Activated T-cell treated with anti-CD3 and anti-CD28 coated beads, Interleukin-2, amount 50 U/mL, for 24 hours (primary cell): ENCODE measurements around the gene RSPH1.

Experiments used
- DNase-seq: peaks from one replicate; pipeline ENCODE4 v3.0.0-alpha.2; 2020
- H3K27ac Mint-ChIP-seq: 2 replicates; pipeline ENCODE4 v1.8.0; 2020; ENCODE audit warnings: mild to moderate bottlenecking, mixed read lengths
- H3K27me3 Mint-ChIP-seq: 2 replicates; pipeline ENCODE4 v1.8.0; 2020; ENCODE audit warnings: mixed read lengths
- H3K36me3 Mint-ChIP-seq: 2 replicates; pipeline ENCODE4 v1.8.0; 2020; ENCODE audit warnings: low read depth, mixed read lengths
- H3K4me1 Mint-ChIP-seq: 2 replicates; pipeline ENCODE4 v1.8.0; 2020; ENCODE audit warnings: low read depth, mixed read lengths
- H3K4me3 Mint-ChIP-seq: 2 replicates; pipeline ENCODE4 v1.8.0; 2020; ENCODE audit warnings: mild to moderate bottlenecking, moderate library complexity, mixed read lengths
- H3K9me3 Mint-ChIP-seq: 2 replicates; pipeline ENCODE4 v1.8.0; 2020; ENCODE audit warnings: mixed read lengths

Gene RSPH1

GRCh38 chr21:42524341-42525028 is 28.5 kb upstream of the RSPH1 start:
- Mint-ChIP-seq H3K27me3 (no peaks in the 10 kb centered on the region), H3K4me3 (peak overlapping the region; percentile 7), H3K4me1 (peaks cover 55% of the 10 kb centered on the region), H3K27ac (peak overlapping the region; percentile 41), H3K36me3 (peaks cover 76% of the 10 kb centered on the region), H3K9me3 (no peaks in the 10 kb centered on the region)
- DNase-seq: no peak

GRCh38 chr21:42523941-42524340 is 27.9 kb upstream of the RSPH1 start:
- Mint-ChIP-seq H3K9me3 (no peaks in the 10 kb centered on the region), H3K4me1 (peaks cover 55% of the 10 kb centered on the region), H3K27ac (peak overlapping the region; percentile 2)

GRCh38 chr21:42523211-42523610 is 27.2 kb upstream of the RSPH1 start:
- H3K9me3 Mint-ChIP-seq: no peaks in the 10 kb centered on the region
- peaks cover 49% of the 10 kb centered on the region for H3K4me1 Mint-ChIP-seq
- no peaks in the 10 kb centered on the region for H3K27me3 Mint-ChIP-seq
- DNase-seq: no peak
- peaks cover 87% of the 10 kb centered on the region for H3K36me3 Mint-ChIP-seq
- no peak overlapping the region for H3K4me3 Mint-ChIP-seq
- H3K27ac Mint-ChIP-seq: no peak overlapping the region

More at GRCh38 chr21:42523941-42524340, 27.9 kb upstream of the RSPH1 start:
- no peak overlapping the region for H3K4me3 Mint-ChIP-seq
- H3K27me3 Mint-ChIP-seq: no peaks in the 10 kb centered on the region
- peaks cover 79% of the 10 kb centered on the region for H3K36me3 Mint-ChIP-seq
- no peak for DNase-seq

- H3K36me3 Mint-ChIP-seq: peaks cover 90% of the 10 kb centered on the region
- no peak overlapping the region for H3K4me3 Mint-ChIP-seq
- H3K27me3 Mint-ChIP-seq: no peaks in the 10 kb centered on the region
- H3K4me1 Mint-ChIP-seq: peaks cover 46% of the 10 kb centered on the region
- no peaks in the 10 kb centered on the region for H3K9me3 Mint-ChIP-seq
- DNase-seq: no peak
- no peak overlapping the region for H3K27ac Mint-ChIP-seq
These were observed 26.7 kb upstream of the RSPH1 start for GRCh38 chr21:42522771-42523170.

- Mint-ChIP-seq H3K4me1 (peaks cover 44% of the 10 kb centered on the region), H3K4me3 (no peak overlapping the region), H3K9me3 (no peaks in the 10 kb centered on the region), H3K27me3 (no peaks in the 10 kb centered on the region), H3K27ac (no peak overlapping the region), H3K36me3 (peaks cover 91% of the 10 kb centered on the region)
- DNase-seq: no peak
These were observed 26.2 kb upstream of the RSPH1 start for GRCh38 chr21:42522271-42522670.

GRCh38 chr21:42521805-42522204 is 25.8 kb upstream of the RSPH1 start:
- peaks cover 92% of the 10 kb centered on the region for H3K36me3 Mint-ChIP-seq
- H3K27ac Mint-ChIP-seq: no peak overlapping the region
- peaks cover 44% of the 10 kb centered on the region for H3K4me1 Mint-ChIP-seq

GRCh38 chr21:42521384-42521783 is 25.4 kb upstream of the RSPH1 start:
- DNase-seq: no peak
- no peaks in the 10 kb centered on the region for H3K9me3 Mint-ChIP-seq
- no peak overlapping the region for H3K27ac Mint-ChIP-seq
- H3K4me1 Mint-ChIP-seq: peaks cover 44% of the 10 kb centered on the region
- H3K4me3 Mint-ChIP-seq: no peak overlapping the region
- peaks cover 92% of the 10 kb centered on the region for H3K36me3 Mint-ChIP-seq
- H3K27me3 Mint-ChIP-seq: no peaks in the 10 kb centered on the region

More at GRCh38 chr21:42521805-42522204, 25.8 kb upstream of the RSPH1 start:
- H3K27me3 Mint-ChIP-seq: no peaks in the 10 kb centered on the region
- no peak overlapping the region for H3K4me3 Mint-ChIP-seq
- H3K9me3 Mint-ChIP-seq: no peaks in the 10 kb centered on the region
- no peak for DNase-seq

- Mint-ChIP-seq H3K4me1 (peaks cover 44% of the 10 kb centered on the region), H3K27me3 (no peaks in the 10 kb centered on the region), H3K27ac (no peak overlapping the region), H3K4me3 (no peak overlapping the region), H3K36me3 (peaks cover 86% of the 10 kb centered on the region), H3K9me3 (no peaks in the 10 kb centered on the region)
- DNase-seq: no peak
These were observed 24.7 kb upstream of the RSPH1 start for GRCh38 chr21:42520628-42521253.

GRCh38 chr21:42518626-42519025 is 22.6 kb upstream of the RSPH1 start:
- Mint-ChIP-seq H3K4me1 (peaks cover 36% of the 10 kb centered on the region), H3K27me3 (no peaks in the 10 kb centered on the region), H3K4me3 (no peak overlapping the region), H3K27ac (no peak overlapping the region), H3K9me3 (no peaks in the 10 kb centered on the region), H3K36me3 (peaks cover 68% of the 10 kb centered on the region)
- no peak for DNase-seq

GRCh38 chr21:42518215-42518614 is 22.2 kb upstream of the RSPH1 start:
- no peaks in the 10 kb centered on the region for H3K9me3 Mint-ChIP-seq
- peaks cover 34% of the 10 kb centered on the region for H3K4me1 Mint-ChIP-seq
- no peak for DNase-seq
- H3K4me3 Mint-ChIP-seq: no peak overlapping the region
- no peaks in the 10 kb centered on the region for H3K27me3 Mint-ChIP-seq
- H3K36me3 Mint-ChIP-seq: peaks cover 65% of the 10 kb centered on the region
- H3K27ac Mint-ChIP-seq: no peak overlapping the region

GRCh38 chr21:42515708-42516502 is 19.9 kb upstream of the RSPH1 start:
- no peaks in the 10 kb centered on the region for H3K27me3 Mint-ChIP-seq
- peaks cover 43% of the 10 kb centered on the region for H3K36me3 Mint-ChIP-seq
- H3K27ac Mint-ChIP-seq: no peak overlapping the region
- H3K4me3 Mint-ChIP-seq: peak overlapping the region; percentile 80
- peaks cover 36% of the 10 kb centered on the region for H3K4me1 Mint-ChIP-seq
- no peaks in the 10 kb centered on the region for H3K9me3 Mint-ChIP-seq
- no peak for DNase-seq

GRCh38 chr21:42514883-42515228 is 18.8 kb upstream of the RSPH1 start:
- Mint-ChIP-seq H3K4me3 (peak overlapping the region; percentile 80), H3K4me1 (peaks cover 36% of the 10 kb centered on the region), H3K36me3 (peaks cover 32% of the 10 kb centered on the region), H3K9me3 (no peaks in the 10 kb centered on the region), H3K27me3 (no peaks in the 10 kb centered on the region), H3K27ac (peak overlapping the region; percentile 47)
- no peak for DNase-seq

GRCh38 chr21:42513985-42514882 is 18.2 kb upstream of the RSPH1 start:
- Mint-ChIP-seq H3K4me1 (peaks cover 35% of the 10 kb centered on the region), H3K9me3 (no peaks in the 10 kb centered on the region), H3K36me3 (peaks cover 26% of the 10 kb centered on the region), H3K27me3 (no peaks in the 10 kb centered on the region), H3K27ac (peak overlapping the region; percentile 55), H3K4me3 (peak overlapping the region; percentile 80)
- peak; percentile 81 for DNase-seq
